Astrocyte (in vitro differentiated cells and primary cell): ENCODE measurements around the gene WDR33. TPM values are rescaled to one million over a fixed set of nuclear protein-coding genes. Genes with fewer than 3 reads are reported as not detected.
"Not testable (repeated sequence)": the region's sequence is repeated elsewhere in the genome, so short reads cannot be mapped to it uniquely, and the experiment has no call there.

Experiments used
- DNase-seq: peaks from one replicate; pipeline ENCODE4 v3.0.0-alpha.2; 2010; ENCODE audit warnings: low read depth
- FAIRE-seq: peaks from 2 replicates; lab custom pipeline; 2011; peaks lifted over from hg19 to GRCh38; lab: Jason Lieb, UNC
- H2AFZ ChIP-seq: 2 replicates; pipeline ENCODE4 v1.6.0; 2012; ENCODE audit warnings: low read depth, low read length, inconsistent platforms
- H3K27ac ChIP-seq: 2 replicates; pipeline ENCODE4 v1.5.1; 2011; ENCODE audit warnings: low read depth, low read length, inconsistent platforms
- H3K27me3 ChIP-seq: 2 replicates; pipeline ENCODE4 v1.6.0; 2011; ENCODE audit warnings: low read length, inconsistent platforms; ENCODE audit not compliant: insufficient read depth
- H3K36me3 ChIP-seq: 2 replicates; pipeline ENCODE4 v1.5.1; 2011; ENCODE audit warnings: low read length, inconsistent platforms; ENCODE audit not compliant: insufficient read depth
- H3K4me1 ChIP-seq: 2 replicates; pipeline ENCODE4 v1.5.1; 2011; ENCODE audit warnings: low read length, inconsistent platforms; ENCODE audit not compliant: insufficient read depth
- H3K4me2 ChIP-seq: 2 replicates; pipeline ENCODE4 v1.6.0; 2012; ENCODE audit warnings: low read length, inconsistent platforms
- H3K4me3 ChIP-seq: 2 replicates; pipeline ENCODE4 v1.5.1; 2011; ENCODE audit warnings: low read depth, mild to moderate bottlenecking, low read length, inconsistent platforms; ENCODE audit not compliant: insufficient read depth
- H3K79me2 ChIP-seq: 2 replicates; pipeline ENCODE4 v1.6.0; 2012; ENCODE audit warnings: mild to moderate bottlenecking, low read length, inconsistent platforms; ENCODE audit not compliant: insufficient read depth
- H3K9ac ChIP-seq: 2 replicates; pipeline ENCODE4 v1.6.0; 2012; ENCODE audit warnings: mild to moderate bottlenecking, low read length, inconsistent platforms
- H3K9me3 ChIP-seq: 2 replicates; pipeline ENCODE4 v1.5.1; 2012; ENCODE audit warnings: low read depth, mild to moderate bottlenecking, low read length, inconsistent platforms; ENCODE audit not compliant: insufficient read depth
- H4K20me1 ChIP-seq: 2 replicates; pipeline ENCODE4 v1.6.0; 2012; ENCODE audit warnings: low read length, inconsistent platforms; ENCODE audit not compliant: insufficient read depth
- H3K27ac Mint-ChIP-seq: one replicate; pipeline ENCODE4 v1.8.0; 2021; ENCODE audit warnings: mild to moderate bottlenecking, mixed read lengths; ENCODE audit not compliant: unreplicated experiment
- H3K27me3 Mint-ChIP-seq: one replicate; pipeline ENCODE4 v1.8.0; 2021; ENCODE audit warnings: low read depth, mixed read lengths; ENCODE audit not compliant: unreplicated experiment
- H3K36me3 Mint-ChIP-seq: one replicate; pipeline ENCODE4 v1.8.0; 2021; ENCODE audit warnings: low read depth, mixed read lengths; ENCODE audit not compliant: unreplicated experiment
- H3K4me1 Mint-ChIP-seq: one replicate; pipeline ENCODE4 v1.8.0; 2021; ENCODE audit warnings: low read depth, mixed read lengths; ENCODE audit not compliant: unreplicated experiment
- H3K4me3 Mint-ChIP-seq: one replicate; pipeline ENCODE4 v1.8.0; 2021; ENCODE audit warnings: mild to moderate bottlenecking, moderate library complexity, mixed read lengths; ENCODE audit not compliant: unreplicated experiment
- H3K9me3 Mint-ChIP-seq: one replicate; pipeline ENCODE4 v1.8.0; 2021; ENCODE audit warnings: mild to moderate bottlenecking, mixed read lengths; ENCODE audit not compliant: unreplicated experiment
- CTCF ChIP-seq: IDR thresholded peaks from 2 replicates; pipeline ENCODE4 v1.5.1; 2011; ENCODE audit warnings: low read depth, mild to moderate bottlenecking, inconsistent platforms, low read length, moderate library complexity; ENCODE audit not compliant: insufficient read depth
- EZH2 ChIP-seq: IDR thresholded peaks from 2 replicates; pipeline ENCODE4 v1.6.1; 2012; ENCODE audit warnings: mild to moderate bottlenecking, low read length, inconsistent platforms; ENCODE audit not compliant: insufficient read depth
- total RNA-seq: library from RNA; stranded (reverse); gene quantifications from 2 replicates; pipeline ENCODE4 v1.2.1, GENCODE V29; 2021

Gene WDR33
- total RNA-seq, 1 donor from 2014 or later = 40.9 TPM

- Mint-ChIP-seq H3K27ac (no peak overlapping the region), H3K9me3 (no peaks in the 10 kb centered on the region), H3K4me1 (peaks cover 4% of the 10 kb centered on the region), H3K27me3 (no peaks in the 10 kb centered on the region), H3K4me3 (no peak overlapping the region), H3K36me3 (peaks cover 2% of the 10 kb centered on the region)
- H3K4me1 ChIP-seq = no peaks in the 10 kb centered on the region
- H3K36me3 ChIP-seq = peaks cover 4% of the 10 kb centered on the region
- H3K27me3 ChIP-seq = no peaks in the 10 kb centered on the region
- no peak for DNase-seq
- no peak overlapping the region for H3K4me2 ChIP-seq
- no peaks in the 10 kb centered on the region for H4K20me1 ChIP-seq
- H2AFZ ChIP-seq = no peak overlapping the region
- TF ChIP-seq EZH2 (no peak), CTCF (no peak)
- no peak overlapping the region for H3K9ac ChIP-seq
- no peak overlapping the region for H3K4me3 ChIP-seq
- no peaks in the 10 kb centered on the region for H3K79me2 ChIP-seq
- no peak overlapping the region for H3K27ac ChIP-seq
- no peak for FAIRE-seq
- H3K9me3 ChIP-seq = no peaks in the 10 kb centered on the region
These were observed 56.8 kb downstream of the WDR33 start for GRCh38 chr2:127754186-127754585.

GRCh38 chr2:127753374-127753773 is 57.6 kb downstream of the WDR33 start:
- Histone ChIP-seq H3K27ac (no peak overlapping the region), H3K27me3 (no peaks in the 10 kb centered on the region), H3K4me1 (no peaks in the 10 kb centered on the region), H3K9ac (no peak overlapping the region), H3K36me3 (peaks cover 5% of the 10 kb centered on the region), H2AFZ (no peak overlapping the region), H3K4me2 (no peak overlapping the region), H3K4me3 (no peak overlapping the region), H3K79me2 (no peaks in the 10 kb centered on the region), H4K20me1 (no peaks in the 10 kb centered on the region), H3K9me3 (no peaks in the 10 kb centered on the region)
- Mint-ChIP-seq H3K4me3 (no peak overlapping the region), H3K27ac (no peak overlapping the region), H3K9me3 (no peaks in the 10 kb centered on the region), H3K4me1 (peaks cover 4% of the 10 kb centered on the region), H3K27me3 (no peaks in the 10 kb centered on the region), H3K36me3 (peaks cover 2% of the 10 kb centered on the region)
- TF ChIP-seq CTCF (no peak), EZH2 (no peak)
- FAIRE-seq = no peak
- no peak for DNase-seq

- not testable (repeated sequence) for H3K27ac ChIP-seq, H3K36me3 ChIP-seq, H3K36me3 Mint-ChIP-seq, H2AFZ ChIP-seq, H3K27me3 Mint-ChIP-seq, H3K27ac Mint-ChIP-seq, FAIRE-seq, H3K9me3 Mint-ChIP-seq, H3K4me1 ChIP-seq, H3K79me2 ChIP-seq, H3K4me1 Mint-ChIP-seq, H3K4me2 ChIP-seq, H4K20me1 ChIP-seq, H3K4me3 ChIP-seq, H3K9me3 ChIP-seq, H3K9ac ChIP-seq, H3K27me3 ChIP-seq
- peak overlapping the region; percentile 14 for H3K4me3 Mint-ChIP-seq
- peak; percentile 73 for DNase-seq
These were observed 61.4 kb downstream of the WDR33 start for GRCh38 chr2:127749537-127749936.
